Spleen (tissue), 7 donors: ENCODE data around the gene TFE3.

ENCODE experiments used
- CTCF ChIP-seq, 11 experiments: fragments of 200-600 bp in 7 of 11; fragments of 450-650 bp in 4 of 11; sonication (generic) in 4 of 11; IDR thresholded peaks in 8 of 11; conservative IDR thresholded peaks in 3 of 11; 1 replicate in 7 of 11; 2 replicates in 4 of 11; pipeline versions ENCODE4 v1.4.0 to v1.8.0; 2016 to 2021; ENCODE audit warnings: antibody characterized with exemption in 11 of 11, inconsistent platforms in 4 of 11, mild to moderate bottlenecking in 1 of 11
- POLR2A ChIP-seq, 3 donors: fragments of 450-650 bp; IDR thresholded peaks; one replicate each; pipeline ENCODE4 v1.5.1; 2017; ENCODE audit warnings: antibody characterized with exemption in 3 of 3, mild to moderate bottlenecking in 1 of 3
- POLR2AphosphoS5 ChIP-seq, 3 donors: sonication (generic); formaldehyde crosslinking; IDR thresholded peaks; one replicate each; pipeline ENCODE4 v1.5.1; 2017; ENCODE audit warnings: antibody characterized with exemption in 3 of 3
- donor health status: DM: no; HTN: no; CAD: no; lungs with moderate emphysema.
- donor health status: DM: no; HTN: no; CAD: no.
- donor health status: DM: no; HTN: no; CAD: no.

DNA sequence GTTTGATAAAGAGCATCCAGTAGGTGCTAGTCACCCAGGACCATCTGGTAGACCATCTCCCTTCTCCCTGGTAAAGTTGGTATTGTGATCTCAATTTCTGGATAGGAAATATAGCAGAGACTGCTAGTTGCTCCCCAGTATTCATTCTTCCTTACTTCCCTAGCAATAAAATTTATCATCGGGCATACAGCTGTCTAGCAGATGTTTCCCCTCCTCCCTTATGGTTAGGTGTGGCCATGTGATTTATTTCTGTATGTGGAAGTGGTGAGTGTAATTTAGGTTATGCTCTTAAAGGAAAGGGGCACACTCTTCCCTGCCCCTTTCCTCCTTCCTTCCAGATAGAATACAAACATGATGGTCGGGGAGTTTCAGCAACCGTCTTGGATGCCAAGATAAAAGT, 59.3 kb downstream of the TFE3 start:
- TF ChIP-seq CTCF (IDR thresholded peaks at IDR 0.05 in 8 of 11, conservative IDR thresholded peaks at IDR 0.05 in 3 of 11) (no peak), POLR2A (IDR thresholded peaks at IDR 0.05) (no peak), POLR2AphosphoS5 (IDR thresholded peaks at IDR 0.05) (no peak)
